ENCODE results near the gene DENR.
"Not testable (repeated sequence)": the region's sequence is repeated elsewhere in the genome, so short reads cannot be mapped to it uniquely, and the experiment has no call there.

Gene DENR

GRCh38 chr12:122752464-122753318, at the start of gene DENR:
TSS of gene DENR (plus strand) at chr12:122752824. CDS start at chr12:122753702, 878 bp downstream.
- peak; percentile 98 for DNase-seq

GRCh38 chr12:122702890-122703611, 49.6 kb upstream of the DENR start, which contains the start of gene HCAR2:
TSS of gene HCAR2 (minus strand) at chr12:122703357. CDS start at chr12:122703283, 74 bp downstream.
- not testable (repeated sequence) for DNase-seq

- not testable (repeated sequence) for DNase-seq
These were observed 48.8 kb upstream of the DENR start for GRCh38 chr12:122703841-122704240.

GRCh38 chr12:122709287-122709686, 43.3 kb upstream of the DENR start:
- DNase-seq, result not testable (repeated sequence)

- DNase-seq, result not testable (repeated sequence)
These were observed 42.3 kb upstream of the DENR start for GRCh38 chr12:122710341-122710740.

GRCh38 chr12:122711266-122711665, 41.4 kb upstream of the DENR start:
- not testable (repeated sequence) for DNase-seq

GRCh38 chr12:122713491-122714188, 39.0 kb upstream of the DENR start:
- DNase-seq, result not testable (repeated sequence)

- DNase-seq, result not testable (repeated sequence)
These were observed 37.4 kb upstream of the DENR start for GRCh38 chr12:122715211-122715610.

GRCh38 chr12:122716658-122717057, 36.0 kb upstream of the DENR start, which contains the start of gene HCAR3:
TSS of gene HCAR3 (minus strand) at chr12:122716811. CDS start at chr12:122716737, 74 bp downstream.
- DNase-seq, result not testable (repeated sequence)

GRCh38 chr12:122721057-122721545, 31.5 kb upstream of the DENR start:
- no peak for DNase-seq

- no peak for DNase-seq
These were observed 30.2 kb upstream of the DENR start for GRCh38 chr12:122722387-122722786.

GRCh38 chr12:122724641-122725243, 27.9 kb upstream of the DENR start:
- DNase-seq, result no peak

GRCh38 chr12:122725452-122726079, 27.1 kb upstream of the DENR start:
- no peak for DNase-seq

GRCh38 chr12:122726080-122726558, 26.5 kb upstream of the DENR start:
- DNase-seq, result peak; percentile 22

- DNase-seq, result no peak
These were observed 22.9 kb upstream of the DENR start for GRCh38 chr12:122729583-122730214.

- DNase-seq, result no peak
These were observed 22.2 kb upstream of the DENR start, which contains the start of gene HCAR1 for GRCh38 chr12:122730215-122731014. TSS of gene HCAR1 (minus strand) at chr12:122730844. CDS start at chr12:122730339, 505 bp downstream.

GRCh38 chr12:122732170-122732569, 20.5 kb upstream of the DENR start:
- no peak for DNase-seq

- no peak for DNase-seq
These were observed 20.0 kb upstream of the DENR start for GRCh38 chr12:122732611-122733010.

GRCh38 chr12:122738571-122738970, 14.1 kb upstream of the DENR start:
- no peak for DNase-seq

- DNase-seq, result no peak
These were observed 12.3 kb upstream of the DENR start for GRCh38 chr12:122740351-122740750.

All from activated T-cell treated with anti-CD3 and anti-CD28 coated beads for 4 hours (primary cell).